ENCODE measurements around the gene PITRM1.

GRCh38 chr10:3118641-3119091, 53.9 kb downstream of the PITRM1 start:
- TF ChIP-seq CTCF (IDR thresholded peaks at IDR 0.05) (no peak), POLR2A (IDR thresholded peaks at IDR 0.05) (no peak)
